BLaER1 treated with 17β-estradiol and CSF1 and Interleukin-3, amounts not matched to agents 10 nM and 100 nM (cell line): ENCODE measurements around the gene GALNT9.
"Not testable (repeated sequence)": the region's sequence is repeated elsewhere in the genome, so short reads cannot be mapped to it uniquely, and the experiment has no call there.

ENCODE experiments used
- H3K27ac ChIP-seq, 11 experiments: shearing (Covaris generic); formaldehyde crosslinking; 2 replicates each; pipeline ENCODE4 v1.8.1; 2022
- H3K27me3 ChIP-seq, 11 experiments: shearing (Covaris generic); formaldehyde crosslinking; 2 replicates each; pipeline ENCODE4 v1.8.1; 2022
- H3K36me3 ChIP-seq, 11 experiments: shearing (Covaris generic); formaldehyde crosslinking; 2 replicates each; pipeline ENCODE4 v1.8.1; 2022
- H3K4me1 ChIP-seq, 10 experiments: shearing (Covaris generic); formaldehyde crosslinking; 2 replicates each; pipeline ENCODE4 v1.8.1; 2022
- H3K4me2 ChIP-seq, 11 experiments: shearing (Covaris generic); formaldehyde crosslinking; 2 replicates each; pipeline ENCODE4 v1.8.1; 2022
- H3K4me3 ChIP-seq, 10 experiments: shearing (Covaris generic); formaldehyde crosslinking; 2 replicates each; pipeline ENCODE4 v1.8.1; 2022
- H3K9ac ChIP-seq, 11 experiments: shearing (Covaris generic); formaldehyde crosslinking; 2 replicates each; pipeline ENCODE4 v1.8.1; 2022
- H3K9me3 ChIP-seq, 11 experiments: shearing (Covaris generic); formaldehyde crosslinking; replicated peaks in 1 of 11; 2 replicates each; pipeline ENCODE4 v1.8.1; 2022
- H4K20me1 ChIP-seq, 11 experiments: shearing (Covaris generic); formaldehyde crosslinking; 2 replicates each; pipeline ENCODE4 v1.8.1; 2022
- Cebpa-rat ChIP-seq, 11 experiments: shearing (Covaris generic); IDR thresholded peaks; 2 replicates each; pipeline ENCODE4 v1.8.1; 2022

GALNT9 gene

GRCh38 chr12:132360906-132361777 is 31.8 kb upstream of the GALNT9 start:
- peaks cover 41 to 70% (median 53%) of the 10 kb centered on the region in 10 experiments for H3K4me1 ChIP-seq
- H3K27me3 ChIP-seq = peaks cover 0 to 19% (median 5%) of the 10 kb centered on the region in 11 experiments; a peak in 12 of 22 replicates
- H3K9ac ChIP-seq = no peak overlapping the region

GRCh38 chr12:132360410-132360809 is 31.0 kb upstream of the GALNT9 start:
- Histone ChIP-seq H3K4me1 (peaks cover 48 to 73% (median 58%) of the 10 kb centered on the region in 10 experiments), H3K9ac (peak overlapping the region in 1 of 11 experiments; percentile 22; a peak in 2 of 22 replicates), H3K4me3 (no peak overlapping the region), H3K4me2 (peak overlapping the region; percentile 50 to 77 (median 71)), H3K27me3 (peaks cover 0 to 27% (median 8%) of the 10 kb centered on the region in 11 experiments; a peak in 14 of 22 replicates), H3K9me3 (peaks cover 0 to 15% (median 0%) of the 10 kb centered on the region in 11 experiments; a peak in 7 of 22 replicates), H4K20me1 (peaks cover 0 to 23% (median 0%) of the 10 kb centered on the region in 11 experiments; a peak in 7 of 22 replicates), H3K36me3 (no peaks in the 10 kb centered on the region), H3K27ac (peak overlapping the region in 3 of 11 experiments; percentile 20 to 67 (median 54); a peak in 5 of 22 replicates)
- TF ChIP-seq Cebpa-rat (IDR thresholded peaks at IDR 0.05) = no peak

More at GRCh38 chr12:132360906-132361777, 31.8 kb upstream of the GALNT9 start:
- H3K9me3 ChIP-seq = peaks cover 0 to 15% (median 0%) of the 10 kb centered on the region in 11 experiments; a peak in 7 of 22 replicates
- H3K27ac ChIP-seq = peak overlapping the region in 1 of 11 experiments; percentile 54; a peak in 2 of 22 replicates
- H3K4me3 ChIP-seq = no peak overlapping the region
- peak overlapping the region in 6 of 11 experiments; percentile 56 to 76 (median 72); a peak in 5 of 22 replicates for H3K4me2 ChIP-seq
- no peak for TF ChIP-seq Cebpa-rat (IDR thresholded peaks at IDR 0.05)
- H4K20me1 ChIP-seq = peaks cover 0 to 22% (median 0%) of the 10 kb centered on the region in 11 experiments; a peak in 6 of 22 replicates
- no peaks in the 10 kb centered on the region for H3K36me3 ChIP-seq

DNA sequence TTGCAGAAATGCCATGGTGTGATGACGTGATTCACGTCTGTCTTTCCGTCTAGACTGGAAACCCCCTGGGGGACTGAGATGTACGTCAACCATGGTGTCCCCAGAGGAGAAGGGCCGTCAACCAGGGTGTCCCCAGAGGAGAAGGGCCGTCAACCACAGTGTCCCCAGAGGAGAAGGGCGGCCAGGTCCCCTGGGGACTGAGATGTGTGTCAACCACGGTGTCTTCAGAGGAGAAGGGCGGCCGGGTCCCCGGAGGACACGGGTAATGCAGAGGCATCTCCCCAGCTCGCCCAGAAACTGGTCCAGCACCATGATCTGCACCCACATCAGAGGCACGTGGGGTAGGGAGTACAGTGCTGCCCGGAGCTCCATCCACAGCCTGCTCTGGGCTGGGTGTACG is 30.6 kb upstream of the GALNT9 start:
- Histone ChIP-seq H3K4me2 (peak overlapping the region; percentile 50 to 77 (median 71)), H3K4me1 (peaks cover 53 to 73% (median 63%) of the 10 kb centered on the region in 10 experiments), H4K20me1 (peaks cover 0 to 28% (median 0%) of the 10 kb centered on the region in 11 experiments; a peak in 7 of 22 replicates), H3K27me3 (peaks cover 0 to 31% (median 13%) of the 10 kb centered on the region in 11 experiments; a peak in 17 of 22 replicates), H3K27ac (peak overlapping the region in 3 of 11 experiments; percentile 20 to 77 (median 67); a peak in 6 of 22 replicates), H3K9ac (peak overlapping the region in 1 of 11 experiments; percentile 58; a peak in 2 of 22 replicates), H3K9me3 (peaks cover 0 to 15% (median 0%) of the 10 kb centered on the region in 11 experiments; a peak in 7 of 22 replicates), H3K4me3 (no peak overlapping the region), H3K36me3 (no peaks in the 10 kb centered on the region)
- TF ChIP-seq Cebpa-rat (IDR thresholded peaks at IDR 0.05) = no peak

DNA sequence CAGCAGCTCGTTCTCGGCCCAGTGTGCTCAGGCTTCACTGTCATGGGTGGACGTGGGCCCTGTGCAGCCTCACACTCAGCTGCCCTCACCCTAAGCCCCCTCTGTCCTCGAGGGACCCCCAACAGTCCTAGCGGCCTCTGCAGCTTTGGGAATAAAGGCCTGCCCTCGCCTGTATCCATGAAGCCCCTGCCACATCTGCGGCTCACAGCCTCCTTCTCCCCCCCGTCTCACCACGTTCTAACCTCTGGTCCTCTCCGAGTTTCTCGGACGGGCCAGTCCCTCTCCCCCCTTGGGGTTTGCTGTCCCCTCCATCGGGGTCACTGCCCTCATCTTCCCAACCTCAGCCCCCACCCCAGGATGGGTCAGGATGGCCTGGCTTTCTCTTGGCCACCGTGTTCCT is 30.2 kb upstream of the GALNT9 start:
- Histone ChIP-seq H4K20me1 (peaks cover 0 to 32% (median 0%) of the 10 kb centered on the region in 11 experiments; a peak in 7 of 22 replicates), H3K4me3 (no peak overlapping the region), H3K27ac (peak overlapping the region in 5 of 11 experiments; percentile 20 to 77 (median 36); a peak in 7 of 22 replicates), H3K9ac (peak overlapping the region in 3 of 11 experiments; percentile 20 to 58 (median 26); a peak in 3 of 22 replicates), H3K9me3 (peaks cover 0 to 15% (median 0%) of the 10 kb centered on the region in 11 experiments; a peak in 7 of 22 replicates), H3K27me3 (peaks cover under 1 to 35% (median 17%) of the 10 kb centered on the region in 11 experiments; a peak in 19 of 22 replicates), H3K4me1 (peaks cover 56 to 73% (median 65%) of the 10 kb centered on the region in 10 experiments), H3K4me2 (peak overlapping the region; percentile 50 to 77 (median 71)), H3K36me3 (no peaks in the 10 kb centered on the region)
- TF ChIP-seq Cebpa-rat (IDR thresholded peaks at IDR 0.05) = no peak

GRCh38 chr12:132358241-132359225 is 29.1 kb upstream of the GALNT9 start:
- Histone ChIP-seq H3K27me3 (peaks cover 5 to 45% (median 27%) of the 10 kb centered on the region in 11 experiments; a peak in 20 of 22 replicates), H4K20me1 (peaks cover 0 to 42% (median 0%) of the 10 kb centered on the region in 11 experiments; a peak in 7 of 22 replicates), H3K9me3 (peaks cover 0 to 15% (median 0%) of the 10 kb centered on the region in 11 experiments; a peak in 7 of 22 replicates), H3K27ac (peak overlapping the region in 2 of 11 experiments; percentile 52 to 53; a peak in 4 of 22 replicates), H3K4me1 (peaks cover 56 to 73% (median 65%) of the 10 kb centered on the region in 10 experiments), H3K4me2 (peak overlapping the region in 6 of 11 experiments; percentile 84 to 94 (median 88); a peak in 8 of 22 replicates)
- H3K4me3 ChIP-seq, H3K36me3 ChIP-seq, H3K9ac ChIP-seq: not testable (repeated sequence)

GRCh38 chr12:132357623-132358186 is 28.3 kb upstream of the GALNT9 start:
- Histone ChIP-seq H3K4me1 (peaks cover 54 to 73% (median 69%) of the 10 kb centered on the region in 10 experiments), H3K4me3 (no peak overlapping the region), H3K27me3 (peaks cover 5 to 54% (median 32%) of the 10 kb centered on the region in 11 experiments; a peak in 20 of 22 replicates), H3K4me2 (peak overlapping the region; percentile 80 to 94 (median 87); a peak in 20 of 22 replicates), H3K27ac (peak overlapping the region in 4 of 11 experiments; percentile 32 to 53 (median 50); a peak in 5 of 22 replicates), H3K36me3 (no peaks in the 10 kb centered on the region), H4K20me1 (peaks cover 0 to 43% (median 0%) of the 10 kb centered on the region in 11 experiments; a peak in 7 of 22 replicates), H3K9ac (peak overlapping the region in 2 of 11 experiments; percentile 23 to 37; a peak in 2 of 22 replicates), H3K9me3 (peaks cover 0 to 15% (median 0%) of the 10 kb centered on the region in 11 experiments; a peak in 7 of 22 replicates)
- TF ChIP-seq Cebpa-rat (IDR thresholded peaks at IDR 0.05) = no peak
